Measurements from ENCODE around the gene LAMA2.

LAMA2 gene

DNA sequence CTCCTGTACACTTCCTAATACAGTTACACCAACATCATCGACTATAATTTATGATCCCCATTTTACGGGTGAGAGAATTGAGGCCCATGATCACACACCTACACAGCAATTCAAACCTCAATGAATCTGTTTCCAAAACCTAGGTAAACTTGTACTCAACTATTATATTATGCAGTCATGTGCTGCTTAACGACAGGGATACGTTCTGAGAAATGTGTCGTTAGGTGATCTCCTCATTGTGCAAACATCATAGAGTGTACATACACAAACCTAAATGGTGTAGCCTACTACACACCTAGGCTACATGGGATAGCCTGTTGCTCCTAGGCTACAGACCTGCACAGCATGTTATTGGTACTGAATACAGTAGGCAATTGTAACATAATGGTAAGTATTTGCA, 441.4 kb downstream of the LAMA2 start:
- Histone ChIP-seq H3K27ac (no peak overlapping the region), H3K4me1 (ENCODE audit: control insufficient read depth in 1 of 2, insufficient read depth in 1 of 2, low read depth in 1 of 2, low read length in 1 of 2) (no peaks in the 10 kb centered on the region), H3K27me3 (no peaks in the 10 kb centered on the region), H3K9me3 (no peaks in the 10 kb centered on the region), H3K36me3 (no peaks in the 10 kb centered on the region), H3K4me3 (ENCODE audit: low read depth in 1 of 2, low read length in 1 of 2) (no peak overlapping the region)
- TF ChIP-seq, protein P1, sequence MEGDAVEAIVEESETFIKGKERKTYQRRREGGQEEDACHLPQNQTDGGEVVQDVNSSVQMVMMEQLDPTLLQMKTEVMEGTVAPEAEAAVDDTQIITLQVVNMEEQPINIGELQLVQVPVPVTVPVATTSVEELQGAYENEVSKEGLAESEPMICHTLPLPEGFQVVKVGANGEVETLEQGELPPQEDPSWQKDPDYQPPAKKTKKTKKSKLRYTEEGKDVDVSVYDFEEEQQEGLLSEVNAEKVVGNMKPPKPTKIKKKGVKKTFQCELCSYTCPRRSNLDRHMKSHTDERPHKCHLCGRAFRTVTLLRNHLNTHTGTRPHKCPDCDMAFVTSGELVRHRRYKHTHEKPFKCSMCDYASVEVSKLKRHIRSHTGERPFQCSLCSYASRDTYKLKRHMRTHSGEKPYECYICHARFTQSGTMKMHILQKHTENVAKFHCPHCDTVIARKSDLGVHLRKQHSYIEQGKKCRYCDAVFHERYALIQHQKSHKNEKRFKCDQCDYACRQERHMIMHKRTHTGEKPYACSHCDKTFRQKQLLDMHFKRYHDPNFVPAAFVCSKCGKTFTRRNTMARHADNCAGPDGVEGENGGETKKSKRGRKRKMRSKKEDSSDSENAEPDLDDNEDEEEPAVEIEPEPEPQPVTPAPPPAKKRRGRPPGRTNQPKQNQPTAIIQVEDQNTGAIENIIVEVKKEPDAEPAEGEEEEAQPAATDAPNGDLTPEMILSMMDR (IDR thresholded peaks at IDR 0.05), result no peak

GRCh38 chr6:129329678-129330077, 446.7 kb downstream of the LAMA2 start:
- H3K36me3 ChIP-seq, result no peaks in the 10 kb centered on the region
- no peaks in the 10 kb centered on the region for H3K27me3 ChIP-seq
- no peaks in the 10 kb centered on the region for H3K9me3 ChIP-seq
- no peak overlapping the region for H3K4me3 ChIP-seq (ENCODE audit: low read depth in 1 of 2, low read length in 1 of 2)
- no peak overlapping the region for H3K27ac ChIP-seq
- H3K4me1 ChIP-seq (ENCODE audit: control insufficient read depth in 1 of 2, insufficient read depth in 1 of 2, low read depth in 1 of 2, low read length in 1 of 2), result no peaks in the 10 kb centered on the region
- TF ChIP-seq, protein P1 (IDR thresholded peaks at IDR 0.05), result no peak

DNA sequence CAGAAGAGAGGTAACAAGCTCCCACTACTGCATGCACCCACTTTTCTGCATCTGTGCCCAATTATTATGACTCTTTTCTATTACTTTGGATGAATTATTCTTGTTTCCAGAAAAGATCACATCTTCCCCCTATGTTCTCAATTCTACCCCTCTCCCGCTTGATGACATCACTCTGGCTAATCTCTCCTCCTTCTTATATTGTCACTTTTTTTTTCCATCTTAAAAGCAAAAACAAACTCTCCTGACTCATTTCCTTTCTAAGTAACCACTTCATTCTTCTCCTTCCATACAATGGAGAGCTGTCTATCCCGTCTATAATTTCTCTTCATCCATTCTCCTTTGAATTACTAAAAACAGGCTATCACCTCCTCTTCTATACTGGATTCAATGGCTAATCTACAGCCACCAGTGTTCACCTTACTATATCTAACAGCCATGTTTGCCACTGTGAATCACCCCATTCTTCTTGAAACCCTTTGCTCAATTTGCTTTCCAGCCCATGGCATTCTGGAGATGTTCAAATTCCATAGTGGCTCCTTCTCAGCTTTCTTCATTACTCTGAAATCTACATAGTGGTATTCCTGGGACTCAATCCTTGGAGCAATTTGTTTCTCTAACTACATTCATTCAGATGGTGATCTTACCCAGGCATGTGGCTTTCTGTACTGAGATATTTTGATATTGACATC, 448.7 kb downstream of the LAMA2 start:
- H3K36me3 ChIP-seq, result no peaks in the 10 kb centered on the region
- no peaks in the 10 kb centered on the region for H3K9me3 ChIP-seq
- H3K4me1 ChIP-seq (ENCODE audit: control insufficient read depth in 1 of 2, insufficient read depth in 1 of 2, low read depth in 1 of 2, low read length in 1 of 2), result no peaks in the 10 kb centered on the region
- no peak overlapping the region for H3K27ac ChIP-seq
- TF ChIP-seq, protein P1 (IDR thresholded peaks at IDR 0.05), result no peak
- H3K27me3 ChIP-seq, result no peaks in the 10 kb centered on the region
- no peak overlapping the region for H3K4me3 ChIP-seq (ENCODE audit: low read depth in 1 of 2, low read length in 1 of 2)

DNA sequence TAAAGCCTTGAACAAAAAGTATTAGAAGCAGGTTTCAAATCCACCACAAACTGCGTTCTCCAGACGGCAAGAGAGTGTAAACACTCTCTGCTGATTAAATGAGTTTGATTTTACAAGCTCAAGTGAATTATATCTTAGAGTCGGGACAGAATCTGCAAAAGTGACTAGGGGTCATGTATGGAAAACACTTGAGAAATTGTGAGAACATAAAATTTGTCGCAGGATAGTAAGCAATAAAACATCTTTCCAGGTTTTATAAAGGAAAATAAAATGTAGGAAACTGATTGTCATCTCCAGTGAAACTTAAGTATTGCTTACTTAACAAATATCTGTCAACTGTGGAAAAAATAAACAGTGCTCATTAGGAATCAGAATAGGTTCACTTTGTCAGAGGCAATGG, 452.9 kb downstream of the LAMA2 start:
- TF ChIP-seq, protein P1 (IDR thresholded peaks at IDR 0.05), result no peak

DNA sequence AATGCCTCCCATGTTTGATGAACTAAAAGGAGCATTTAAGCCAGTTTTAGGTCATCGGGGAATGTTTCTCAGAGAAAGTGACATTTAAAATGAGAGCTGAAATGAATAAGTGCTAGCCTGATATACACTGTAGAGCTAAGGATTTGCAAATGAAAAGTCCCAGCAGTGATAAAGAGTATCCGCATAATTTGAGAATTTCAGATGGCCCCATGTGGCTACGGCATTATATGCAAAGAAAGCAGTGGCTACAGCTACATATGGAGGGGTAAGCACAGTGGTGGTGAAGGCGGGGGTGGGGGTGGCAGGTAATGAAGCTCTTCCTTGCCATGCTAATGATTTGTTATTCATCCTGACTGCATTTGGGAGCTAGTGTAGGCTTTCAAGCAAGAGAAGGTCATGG, 455.7 kb downstream of the LAMA2 start:
- H3K4me3 ChIP-seq (ENCODE audit: low read depth in 1 of 2, low read length in 1 of 2), result no peak overlapping the region
- no peaks in the 10 kb centered on the region for H3K27me3 ChIP-seq
- no peaks in the 10 kb centered on the region for H3K4me1 ChIP-seq (ENCODE audit: control insufficient read depth in 1 of 2, insufficient read depth in 1 of 2, low read depth in 1 of 2, low read length in 1 of 2)
- no peaks in the 10 kb centered on the region for H3K36me3 ChIP-seq
- no peak overlapping the region for H3K27ac ChIP-seq
- TF ChIP-seq, protein P1 (IDR thresholded peaks at IDR 0.05), result no peak
- no peaks in the 10 kb centered on the region for H3K9me3 ChIP-seq

More for the DNA sequence above, 452.9 kb downstream of the LAMA2 start:
- H3K27ac ChIP-seq, result no peak overlapping the region
- H3K9me3 ChIP-seq, result no peaks in the 10 kb centered on the region
- H3K27me3 ChIP-seq, result no peaks in the 10 kb centered on the region
- H3K4me1 ChIP-seq (ENCODE audit: control insufficient read depth in 1 of 2, insufficient read depth in 1 of 2, low read depth in 1 of 2, low read length in 1 of 2), result no peaks in the 10 kb centered on the region
- no peak overlapping the region for H3K4me3 ChIP-seq (ENCODE audit: low read depth in 1 of 2, low read length in 1 of 2)
- H3K36me3 ChIP-seq, result no peaks in the 10 kb centered on the region

Measured in neutrophil (primary cell).